Activated CD4-positive, alpha-beta T cell treated with anti-CD3 and anti-CD28 coated beads for 1 hour (primary cell): Measurements from ENCODE around the gene KCNIP4.

Source experiments
- DNase-seq: peaks from one replicate; pipeline ENCODE4 v3.0.0-alpha.2; 2020

Gene KCNIP4

DNA sequence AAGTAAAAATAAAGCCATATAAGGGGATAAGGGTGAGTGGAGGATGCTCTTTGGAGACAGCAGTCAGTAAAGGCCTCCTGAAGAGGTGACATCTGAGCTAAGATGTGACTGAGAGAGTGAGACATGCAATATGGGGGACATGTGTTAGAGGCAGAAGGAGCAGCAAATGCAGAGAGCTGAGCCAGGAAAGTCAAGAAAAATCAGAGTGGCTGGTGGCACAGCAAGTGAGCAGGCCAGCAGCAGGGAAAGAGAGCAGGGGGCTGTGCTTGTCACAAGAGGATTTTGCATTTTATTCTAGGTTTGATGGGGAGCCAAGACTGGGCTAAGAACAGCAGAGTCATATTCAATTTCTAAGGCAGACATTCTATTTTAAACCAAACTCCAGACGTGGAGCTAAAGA is 394.5 kb downstream of the KCNIP4 start:
- no peak for DNase-seq

DNA sequence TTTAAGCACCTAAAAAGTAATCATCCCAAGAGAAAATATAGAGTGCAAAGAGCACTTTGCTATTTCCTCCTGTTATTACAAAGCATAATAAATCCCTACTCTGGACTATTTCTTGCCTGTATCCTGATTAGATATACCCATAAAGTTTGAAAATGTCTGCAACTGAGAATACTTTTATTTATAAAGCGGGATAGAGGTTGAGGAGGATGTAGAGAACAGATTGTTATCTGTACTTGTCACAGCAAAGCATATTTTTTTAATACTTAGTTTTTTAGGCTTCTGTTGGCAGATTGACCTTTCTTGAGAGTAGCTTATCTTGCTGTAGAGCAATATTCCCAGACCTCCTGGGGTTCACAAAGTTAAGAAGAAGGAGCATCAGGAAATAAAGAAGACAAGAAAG is 396.1 kb downstream of the KCNIP4 start:
- no peak for DNase-seq

DNA sequence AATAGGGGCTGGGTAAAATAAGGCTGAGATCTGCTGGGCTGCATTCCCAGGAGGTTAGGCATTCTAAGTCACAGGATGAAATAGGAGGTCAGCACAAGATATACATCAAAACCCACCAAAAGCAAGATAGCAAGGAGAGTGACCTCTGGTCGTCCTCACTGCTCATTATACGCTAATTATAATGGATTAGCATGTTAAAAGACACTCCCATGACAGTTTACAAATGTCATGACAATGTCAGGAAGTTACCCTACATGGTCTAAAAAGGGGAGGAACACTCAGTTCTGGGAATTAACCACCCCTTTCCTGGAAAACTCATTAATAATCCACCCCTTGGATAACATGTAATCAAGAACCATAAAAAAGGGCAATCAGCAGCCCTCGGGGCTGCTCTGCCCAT is 403.6 kb downstream of the KCNIP4 start:
- no peak for DNase-seq

DNA sequence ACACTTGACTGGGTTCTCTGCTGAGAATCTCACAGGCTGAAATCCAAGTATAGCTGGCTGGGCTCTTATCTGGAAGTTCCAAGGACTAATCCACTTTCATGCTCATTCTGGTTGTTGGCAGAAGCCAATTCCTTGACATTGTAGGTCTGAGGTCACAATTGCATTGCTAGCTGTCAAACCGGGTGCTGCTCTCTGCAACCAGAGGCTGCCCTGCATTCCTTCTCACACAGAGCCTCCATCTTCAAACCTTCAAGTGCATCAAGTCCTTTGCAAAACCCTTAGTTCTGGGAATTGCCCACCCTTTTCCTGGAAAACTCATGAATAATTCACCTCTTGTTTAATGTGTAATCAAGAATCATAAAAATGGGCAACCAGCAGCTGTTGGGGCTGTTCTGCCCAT is 404.2 kb downstream of the KCNIP4 start:
- DNase-seq, result no peak

DNA sequence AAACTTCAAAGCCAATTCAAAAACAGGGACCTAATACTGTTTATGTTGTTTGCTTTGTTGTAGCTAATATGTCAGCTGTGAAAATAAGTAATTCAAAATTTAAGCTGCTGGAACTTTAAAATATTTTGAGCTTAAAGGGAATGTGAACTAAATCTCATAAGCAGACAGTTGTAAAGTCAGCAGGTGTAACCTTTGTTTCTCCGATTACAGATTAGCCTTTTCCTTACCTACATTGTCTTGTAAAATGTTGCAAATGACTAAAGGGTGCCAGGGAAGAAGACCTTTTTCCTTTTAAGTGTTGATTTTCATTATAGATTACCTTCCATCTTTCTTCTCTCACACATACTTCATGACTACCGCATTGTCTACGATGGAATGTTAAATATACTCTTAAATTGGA is 405.1 kb downstream of the KCNIP4 start:
- no peak for DNase-seq

DNA sequence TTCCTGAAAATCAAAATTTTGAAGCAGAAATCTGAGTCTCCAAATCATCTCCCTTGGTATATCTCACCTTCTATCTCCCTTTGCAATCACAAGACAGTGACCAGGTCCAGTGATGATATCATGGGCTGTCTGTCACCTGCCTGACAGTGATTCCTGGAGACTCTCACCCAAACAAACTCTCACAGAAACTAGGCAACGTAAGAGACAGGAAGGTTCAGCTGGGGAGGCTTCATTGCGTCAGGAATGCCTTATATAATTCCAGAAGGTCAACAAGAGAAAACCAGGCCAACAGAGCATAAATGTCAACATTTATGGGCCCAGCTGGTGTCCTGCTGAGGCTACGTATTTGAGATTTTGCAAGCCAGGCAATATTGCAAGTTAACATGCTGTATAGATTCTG is 412.7 kb downstream of the KCNIP4 start:
- DNase-seq, result no peak

DNA sequence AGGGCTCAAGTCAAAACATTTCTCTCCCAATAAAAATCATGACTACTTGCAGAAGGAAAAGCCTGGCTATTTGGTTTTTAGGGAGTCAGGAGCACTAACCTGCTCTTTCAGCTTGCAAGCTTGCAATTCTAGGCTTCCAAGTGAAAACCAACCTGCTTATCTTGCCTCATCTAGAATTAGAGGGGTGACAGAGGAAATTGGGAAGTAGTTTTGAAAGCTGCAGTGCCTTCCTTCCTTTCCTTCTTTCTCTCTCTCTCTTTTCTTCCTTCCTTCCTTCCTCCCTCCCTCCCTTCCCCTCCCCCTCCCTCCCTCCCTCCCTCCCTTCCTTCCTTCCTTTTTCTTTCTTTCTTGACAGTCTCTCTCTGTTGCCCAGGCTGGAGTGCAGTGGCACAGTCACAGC is 417.5 kb downstream of the KCNIP4 start:
- no peak for DNase-seq

DNA sequence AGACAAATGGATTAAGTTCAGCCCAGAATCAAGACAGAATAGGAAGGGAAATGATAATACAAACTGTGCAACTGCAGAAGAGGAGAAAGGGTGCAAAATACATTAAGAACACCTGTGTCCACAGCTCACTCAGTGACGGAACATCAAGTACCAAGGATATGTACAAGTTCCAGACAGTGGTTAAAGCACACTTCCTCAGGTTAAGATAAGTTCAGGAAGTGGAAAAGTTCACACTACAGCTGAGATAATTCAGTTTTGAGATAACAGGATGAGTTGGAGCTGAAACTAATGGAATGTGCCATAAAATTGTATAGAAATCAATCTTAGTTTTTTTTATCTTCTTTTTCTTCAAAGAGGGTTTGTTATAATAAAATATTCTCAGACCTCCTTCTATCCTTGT is 419.4 kb downstream of the KCNIP4 start:
- DNase-seq, result no peak

DNA sequence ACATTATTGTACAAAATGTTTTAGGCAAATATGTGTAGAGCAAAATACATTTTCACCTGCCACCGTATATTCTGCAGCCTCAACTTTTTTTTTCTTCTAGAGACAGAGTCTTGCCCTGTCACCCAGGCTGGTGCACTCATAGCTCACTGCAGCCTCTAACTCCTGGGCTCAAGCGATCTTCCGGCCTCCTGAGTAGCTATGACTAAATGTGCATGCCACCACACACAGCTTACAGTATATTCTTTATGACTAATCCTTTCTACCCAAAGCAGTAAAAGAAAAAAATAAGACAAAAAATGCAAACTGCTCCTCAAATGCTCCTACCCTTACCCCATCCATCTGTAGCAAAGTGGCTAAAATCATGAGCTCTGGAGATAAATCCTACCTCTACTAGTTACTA is 426.3 kb downstream of the KCNIP4 start:
- DNase-seq, result no peak

DNA sequence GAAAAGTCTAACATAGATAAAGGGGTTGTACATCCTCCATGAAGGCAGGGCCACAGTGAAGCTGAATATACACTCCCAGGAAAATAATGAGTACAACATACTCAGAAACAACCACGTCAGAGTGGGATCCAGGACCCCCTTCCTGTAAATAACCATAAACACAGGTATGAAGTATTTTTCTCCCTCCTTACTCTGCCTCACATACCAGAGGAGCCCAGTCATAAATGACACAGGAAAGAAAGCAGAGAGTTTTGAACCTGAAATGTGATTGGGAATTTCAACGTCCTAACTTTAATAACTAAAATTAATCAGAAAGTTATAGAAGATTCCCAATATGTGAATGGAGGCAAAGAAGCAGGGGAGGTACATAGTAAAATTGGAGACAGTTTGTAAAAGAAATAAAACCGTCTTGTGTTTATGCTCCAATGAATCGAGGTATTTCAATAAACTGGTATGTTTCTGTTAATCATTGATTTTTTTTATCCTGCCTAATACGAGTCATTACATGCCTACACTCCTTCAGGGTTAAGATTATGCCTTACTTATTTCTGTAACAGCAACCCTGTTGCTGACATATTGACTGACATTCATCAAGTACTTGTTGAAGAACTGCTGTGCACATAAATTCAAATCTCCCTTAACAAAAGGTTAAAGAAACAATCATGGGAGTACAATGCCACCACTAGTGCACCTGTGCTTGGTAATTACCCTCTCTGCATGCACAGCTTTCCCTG is 431.3 kb downstream of the KCNIP4 start:
- DNase-seq, result no peak

DNA sequence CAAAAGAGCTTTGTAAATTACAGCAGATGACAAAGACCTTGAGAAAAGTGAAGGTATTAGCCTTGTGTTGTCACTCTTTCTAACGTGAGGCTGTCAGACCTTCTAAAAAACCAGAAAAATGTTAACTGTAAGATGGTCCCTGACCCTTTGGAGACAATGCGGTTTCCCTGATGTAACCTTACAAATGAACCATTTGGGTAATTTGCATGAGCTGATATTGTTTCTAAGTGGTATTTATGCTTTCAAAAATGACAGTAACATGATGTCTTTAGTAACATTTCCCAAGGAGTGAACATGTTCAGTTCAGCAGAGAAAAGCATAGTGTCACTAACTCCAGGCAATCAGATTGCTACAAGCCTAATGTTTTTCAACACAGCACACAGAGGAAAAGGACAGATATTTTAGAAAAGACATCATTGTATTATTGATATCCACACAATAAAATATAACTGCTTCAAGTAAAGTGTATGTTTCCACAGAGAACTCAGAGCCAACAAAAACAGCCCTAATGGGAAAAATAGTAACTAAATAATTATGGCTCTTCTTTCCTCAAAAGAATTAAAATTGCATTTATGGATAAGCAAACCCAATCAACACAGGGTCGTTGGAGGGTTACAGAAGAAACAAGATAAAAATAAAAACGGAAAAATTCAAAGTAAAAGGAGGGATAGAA is 434.4 kb downstream of the KCNIP4 start:
- DNase-seq, result no peak

DNA sequence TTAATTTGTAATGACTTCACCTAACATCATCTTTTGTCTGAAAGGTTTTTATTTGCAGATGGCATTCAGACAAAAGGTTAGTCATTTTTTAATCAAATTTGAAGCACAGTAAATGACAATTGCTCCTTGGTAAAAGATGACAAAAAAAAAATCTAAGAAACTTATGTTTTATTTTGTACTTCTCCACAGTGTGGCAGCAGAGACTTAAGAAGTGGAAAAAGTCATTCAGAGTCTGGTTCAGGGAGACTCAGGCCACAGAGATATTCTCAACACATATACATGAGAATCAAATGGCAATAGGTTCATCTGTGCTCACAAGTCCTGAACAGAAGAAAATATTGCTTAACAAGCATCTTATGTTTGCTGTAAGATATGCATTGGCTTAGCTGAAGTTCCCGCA is 436.2 kb downstream of the KCNIP4 start:
- no peak for DNase-seq

DNA sequence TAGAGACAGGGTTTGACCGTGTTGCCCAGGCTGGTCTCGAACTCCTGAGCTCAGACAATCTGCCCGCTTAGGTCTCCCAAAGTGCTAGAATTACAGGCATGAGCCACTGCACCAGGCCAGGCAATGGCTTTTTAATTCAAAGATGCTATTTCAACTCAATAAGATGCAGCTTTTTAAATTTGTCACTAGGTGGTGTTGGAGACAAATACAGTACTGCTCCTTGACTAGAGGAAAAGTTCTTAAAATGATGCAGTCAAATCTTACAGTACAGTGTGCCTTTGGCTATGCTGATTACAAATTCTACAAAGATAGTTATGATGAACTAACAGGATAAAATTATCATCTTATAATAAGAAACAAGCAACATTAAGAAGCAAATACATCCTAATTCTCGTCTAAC is 441.1 kb downstream of the KCNIP4 start:
- no peak for DNase-seq

DNA sequence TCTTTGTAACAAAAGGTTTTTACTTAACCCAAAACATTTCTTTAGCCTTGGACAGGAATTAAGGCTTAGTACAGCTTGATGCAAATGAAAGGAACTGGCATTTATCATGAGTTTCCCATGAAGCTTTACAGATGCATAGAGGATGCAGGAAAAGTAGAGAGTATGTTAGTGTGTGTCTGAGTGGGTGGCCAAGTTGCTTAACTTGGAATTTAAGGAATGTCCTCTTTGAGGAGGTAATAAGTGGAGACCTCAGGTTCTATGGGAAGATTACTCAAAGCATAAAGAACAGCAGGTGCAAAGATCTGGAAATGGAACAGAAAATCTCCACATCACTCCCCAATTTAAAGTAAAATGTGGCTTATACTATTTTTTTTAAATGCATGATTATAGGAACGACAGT is 457.9 kb downstream of the KCNIP4 start:
- DNase-seq, result no peak

DNA sequence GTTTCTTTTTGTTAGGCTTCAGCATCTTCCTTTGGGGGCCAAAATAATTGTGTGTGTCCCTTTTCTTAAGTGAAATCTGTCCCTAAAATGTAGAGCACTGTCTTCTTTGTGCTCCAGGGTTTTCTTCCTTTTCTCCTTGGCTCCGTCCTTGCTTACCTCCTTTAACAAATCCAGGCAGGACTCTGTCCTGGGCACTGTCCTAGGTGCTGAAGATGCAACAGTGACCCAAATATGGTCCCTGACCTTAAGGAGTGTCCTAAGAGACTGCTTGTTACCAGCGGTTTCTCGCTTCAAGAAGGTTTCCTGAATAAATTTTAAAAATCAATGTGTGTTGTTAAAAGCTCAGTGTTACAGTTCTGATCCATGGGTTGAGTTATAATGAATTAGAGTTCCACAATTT is 471.8 kb downstream of the KCNIP4 start:
- DNase-seq, result no peak

DNA sequence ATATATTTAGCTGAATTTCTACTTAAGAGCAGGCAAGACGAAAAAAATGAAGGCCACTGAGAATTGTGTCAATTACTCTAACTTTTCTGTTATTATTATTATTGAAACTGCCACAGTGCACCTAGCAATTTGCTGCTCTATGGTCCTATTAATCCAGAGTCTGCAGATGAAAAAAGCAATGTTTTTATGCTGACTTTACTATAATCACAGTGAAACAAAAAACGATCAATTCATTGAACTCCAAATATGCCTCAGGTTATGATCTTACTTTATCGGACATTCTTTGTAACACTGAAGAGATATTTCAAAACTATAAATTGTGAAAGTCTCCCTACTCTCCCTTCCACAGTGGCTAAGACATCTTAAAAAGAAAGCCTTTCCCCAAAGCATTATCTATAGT is 474.4 kb downstream of the KCNIP4 start:
- no peak for DNase-seq

DNA sequence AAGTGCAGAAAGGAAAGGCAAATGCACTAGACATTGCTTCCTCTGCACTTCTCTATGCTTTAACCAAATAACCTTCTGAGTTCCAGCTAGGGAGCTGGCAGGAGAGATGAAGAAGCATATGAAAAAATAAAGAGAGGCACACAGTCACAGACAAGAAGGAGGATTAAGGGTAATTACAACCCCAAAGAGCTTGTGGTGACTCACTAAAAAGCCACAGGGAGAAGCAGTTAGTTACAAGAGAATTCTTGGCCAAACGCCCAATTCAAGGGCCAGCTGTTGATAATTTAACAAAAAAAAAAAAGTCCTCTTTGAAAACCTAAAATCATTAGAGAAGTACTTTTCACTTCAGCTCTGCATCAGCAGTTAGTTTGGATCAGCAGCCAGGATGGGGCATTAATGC is 478.0 kb downstream of the KCNIP4 start:
- no peak for DNase-seq

DNA sequence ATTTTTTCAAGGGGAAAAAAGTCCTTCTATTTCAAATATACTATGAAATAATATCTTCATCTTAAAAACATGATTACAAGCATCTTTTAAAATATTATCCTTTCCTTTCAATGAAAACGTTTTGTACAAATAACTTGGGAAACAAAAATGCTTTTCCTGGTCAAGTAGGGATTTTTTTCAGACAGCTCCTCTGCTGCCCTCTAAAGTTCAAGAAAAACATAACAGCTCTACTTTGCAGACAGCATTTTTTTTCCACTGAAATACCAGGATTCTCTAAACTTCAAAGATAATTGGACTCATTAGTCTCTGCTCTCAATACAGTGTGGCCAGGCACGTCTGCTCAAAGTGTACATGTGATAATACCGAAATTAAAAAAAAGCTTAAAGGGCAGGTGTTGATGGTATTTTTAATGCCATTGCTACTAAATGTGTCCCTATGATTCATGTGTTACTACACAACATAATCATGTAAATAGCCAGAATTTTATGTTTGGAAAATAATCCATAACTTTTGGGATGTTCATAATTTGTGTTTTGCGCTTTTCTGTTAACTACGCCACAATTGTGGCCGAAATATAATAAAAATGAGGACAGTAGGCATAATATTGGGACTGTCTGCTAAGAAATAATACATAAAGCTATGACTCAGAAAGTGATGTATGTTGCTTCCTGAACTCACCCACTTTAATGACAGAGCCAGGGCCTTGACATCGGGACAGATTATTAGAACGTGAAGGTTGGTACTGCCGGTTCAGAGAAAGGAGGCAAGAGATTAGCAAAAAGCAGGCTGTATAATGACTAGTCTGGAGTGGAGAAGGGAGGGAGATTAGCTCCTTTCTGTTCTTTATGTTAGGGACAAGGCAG is 478.9 kb downstream of the KCNIP4 start:
- DNase-seq, result no peak

DNA sequence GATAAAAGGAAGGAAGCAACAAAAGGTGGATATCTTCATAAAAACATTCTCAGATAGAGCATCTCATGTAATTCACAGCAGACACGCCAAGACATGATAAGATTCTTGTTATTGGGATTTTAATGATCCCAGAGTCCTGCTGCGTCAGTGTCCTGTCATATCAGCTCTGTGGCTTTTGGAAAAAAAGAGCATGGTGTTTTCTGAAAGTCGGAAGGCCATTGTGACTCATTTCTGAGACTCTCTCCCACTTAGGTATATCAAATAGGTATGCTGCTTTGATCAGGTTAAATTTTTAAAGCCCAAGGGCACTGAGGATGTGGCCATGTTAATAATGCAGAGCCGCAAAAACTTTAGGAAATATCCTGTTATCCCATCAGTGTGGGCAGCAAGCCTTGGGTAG is 481.0 kb downstream of the KCNIP4 start:
- no peak for DNase-seq

DNA sequence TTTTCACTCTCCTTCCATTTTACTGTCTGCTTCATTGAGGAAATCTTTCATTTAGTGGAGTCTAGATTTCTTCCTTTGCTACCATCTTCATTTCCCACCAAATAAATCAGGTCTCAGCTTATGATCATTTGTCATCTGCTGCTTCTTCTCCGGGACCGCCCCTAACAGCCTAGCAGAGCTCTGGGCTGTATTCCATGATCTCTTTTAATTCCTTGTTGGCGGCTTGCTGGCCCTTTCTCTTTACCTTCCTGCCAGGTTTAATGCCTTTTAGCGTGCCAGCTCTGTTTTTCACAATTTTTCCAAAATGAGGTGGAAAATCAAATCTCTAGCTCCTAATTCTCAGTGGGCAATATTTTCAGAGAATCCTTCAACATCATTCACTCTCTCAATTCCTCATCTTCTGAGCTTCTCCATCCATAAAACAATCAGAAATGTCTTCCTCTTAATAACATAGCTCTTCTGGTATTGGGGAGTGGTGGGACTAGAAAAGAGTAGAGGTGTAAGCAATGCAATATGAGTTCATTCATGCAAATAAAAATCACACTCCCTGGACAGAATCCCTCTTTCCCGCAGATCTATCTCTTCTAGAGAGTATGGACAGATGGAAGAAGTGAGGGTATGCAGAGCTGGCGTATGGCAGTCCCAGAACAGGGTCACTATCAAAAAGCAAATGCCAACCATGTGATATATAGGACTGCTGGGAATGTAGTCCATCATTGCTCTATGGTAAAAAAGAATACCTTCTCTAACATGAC is 491.3 kb downstream of the KCNIP4 start:
- DNase-seq, result no peak

DNA sequence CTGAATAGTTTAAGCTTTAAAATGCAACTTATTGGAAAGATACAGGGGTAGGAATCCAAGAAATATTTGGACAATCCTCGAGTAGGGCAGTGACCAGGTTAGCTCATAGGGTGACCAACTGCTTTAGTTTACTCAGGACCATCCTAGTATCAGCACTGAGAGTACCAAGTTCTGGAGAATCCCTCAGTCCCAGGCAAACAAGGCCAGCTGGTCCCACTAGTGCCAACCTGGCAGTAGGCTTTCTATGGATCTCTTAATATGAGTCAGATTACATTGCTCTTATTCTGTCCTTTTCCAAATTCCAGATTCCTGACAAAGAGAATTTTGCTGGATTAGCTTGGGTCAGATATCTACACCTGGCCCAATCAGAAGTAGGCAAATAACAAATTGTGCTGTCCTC is 493.7 kb downstream of the KCNIP4 start:
- no peak for DNase-seq

DNA sequence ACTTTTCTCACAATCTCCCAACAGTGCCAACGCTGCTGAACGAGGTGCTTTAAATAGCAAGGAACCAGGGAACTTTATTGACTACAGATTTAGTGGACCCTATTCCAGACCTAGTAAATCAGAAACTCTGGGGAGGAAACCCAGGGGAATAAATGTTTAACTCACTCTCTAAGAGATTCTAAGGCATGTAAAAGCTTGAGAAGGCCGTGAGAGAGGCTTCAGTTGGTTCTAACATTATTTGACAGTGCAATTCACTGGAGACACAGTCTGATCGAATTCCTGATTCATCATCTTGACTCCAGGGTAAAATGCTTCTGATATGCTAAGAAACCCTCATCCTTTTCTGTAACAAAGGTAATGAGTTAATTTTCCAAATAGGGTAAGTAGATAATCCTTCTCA is 494.4 kb downstream of the KCNIP4 start:
- no peak for DNase-seq

DNA sequence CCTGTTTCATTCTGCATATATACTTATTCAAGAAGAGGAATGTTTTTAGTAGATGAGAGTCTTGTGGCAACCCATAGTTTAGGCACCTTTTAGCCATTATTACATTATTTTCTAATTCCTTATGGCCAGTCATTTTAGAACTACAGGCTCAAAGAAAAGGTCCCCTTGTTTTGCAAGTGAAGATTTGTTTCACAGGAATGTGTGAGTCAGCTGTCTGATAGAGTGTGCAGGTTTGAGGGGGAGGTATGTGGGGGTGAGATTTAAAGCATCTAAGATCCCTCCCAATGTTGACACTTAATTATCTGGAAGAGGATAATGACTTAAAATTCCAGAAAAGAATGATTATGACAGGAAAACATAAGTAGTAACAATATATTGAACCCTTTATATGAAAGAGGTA is 495.6 kb downstream of the KCNIP4 start:
- no peak for DNase-seq
